Loucy (cell line): ENCODE measurements around the gene PIGK.

ENCODE experiments used
- H2AFZ ChIP-seq: fragments of 200-600 bp; sonication (generic); 2 replicates; pipeline ENCODE4 v1.6.0; 2016; ENCODE audit warnings: antibody characterized with exemption, mild to moderate bottlenecking, low read length, moderate library complexity
- H3F3A ChIP-seq: fragments of 200-600 bp; 2 replicates; pipeline ENCODE4 v1.6.0; 2016; ENCODE audit warnings: antibody characterized with exemption, low read depth, mild to moderate bottlenecking
- H3K27me3 ChIP-seq: fragments of 200-600 bp; sonication (generic); 2 replicates; pipeline ENCODE4 v1.6.1; 2014; ENCODE audit warnings: low read length, mild to moderate bottlenecking; ENCODE audit not compliant: insufficient read depth, poor library complexity, severe bottlenecking
- H3K36me3 ChIP-seq: fragments of 200-600 bp; sonication (generic); 2 replicates; pipeline ENCODE4 v1.6.1; 2016; ENCODE audit warnings: low read length; ENCODE audit not compliant: insufficient read depth
- H3K4me1 ChIP-seq: fragments of 200-600 bp; sonication (generic); 2 replicates; pipeline ENCODE4 v1.5.1; 2014; ENCODE audit warnings: low read length, mild to moderate bottlenecking; ENCODE audit not compliant: insufficient read depth, poor library complexity, severe bottlenecking
- H3K4me2 ChIP-seq: fragments of 200-600 bp; sonication (generic); 2 replicates; pipeline ENCODE4 v1.6.0; 2014; ENCODE audit warnings: antibody characterized with exemption, low read length, low read depth, mild to moderate bottlenecking; ENCODE audit not compliant: poor library complexity, severe bottlenecking
- H3K4me3 ChIP-seq: fragments of 200-600 bp; sonication (generic); 2 replicates; pipeline ENCODE4 v1.5.1; 2014; ENCODE audit warnings: low read length, mild to moderate bottlenecking, mixed read lengths; ENCODE audit not compliant: poor library complexity, severe bottlenecking
- H3K79me2 ChIP-seq: fragments of 200-600 bp; sonication (generic); 2 replicates; pipeline ENCODE4 v1.6.1; 2014; ENCODE audit warnings: low read length; ENCODE audit not compliant: insufficient read depth
- H3K9ac ChIP-seq: fragments of 200-600 bp; sonication (generic); 2 replicates; pipeline ENCODE4 v1.6.0; 2014; ENCODE audit warnings: mild to moderate bottlenecking, low read depth, low read length, moderate library complexity; ENCODE audit not compliant: poor library complexity, severe bottlenecking
- H3K9me2 ChIP-seq: fragments of 200-600 bp; sonication (generic); replicated peaks from 2 replicates; pipeline ENCODE4 v1.6.1; 2016; ENCODE audit warnings: low read depth, low read length, mixed read lengths
- H3K9me3 ChIP-seq: fragments of 200-600 bp; sonication (generic); 2 replicates; pipeline ENCODE4 v1.6.1; 2014; ENCODE audit warnings: mild to moderate bottlenecking, antibody characterized with exemption, low read length, low read depth; ENCODE audit not compliant: insufficient read depth
- H4K20me1 ChIP-seq: fragments of 200-600 bp; sonication (generic); 2 replicates; pipeline ENCODE4 v1.6.0; 2014; ENCODE audit warnings: antibody characterized with exemption, low read length, mild to moderate bottlenecking; ENCODE audit not compliant: insufficient read depth, poor library complexity, severe bottlenecking
- EZH2phosphoT487 ChIP-seq: fragments of 200-600 bp; IDR thresholded peaks from 2 replicates; pipeline ENCODE4 v1.6.1; 2018; ENCODE audit warnings: antibody characterized with exemption, mild to moderate bottlenecking, moderate library complexity, borderline replicate concordance
- TF ChIP-seq, protein P1 (sequence below): fragments of 200-600 bp; sonication (generic); conservative IDR thresholded peaks from 2 replicates; pipeline ENCODE4 v1.5.1; 2014; ENCODE audit warnings: mild to moderate bottlenecking, antibody characterized with exemption, low read length

Gene PIGK

DNA sequence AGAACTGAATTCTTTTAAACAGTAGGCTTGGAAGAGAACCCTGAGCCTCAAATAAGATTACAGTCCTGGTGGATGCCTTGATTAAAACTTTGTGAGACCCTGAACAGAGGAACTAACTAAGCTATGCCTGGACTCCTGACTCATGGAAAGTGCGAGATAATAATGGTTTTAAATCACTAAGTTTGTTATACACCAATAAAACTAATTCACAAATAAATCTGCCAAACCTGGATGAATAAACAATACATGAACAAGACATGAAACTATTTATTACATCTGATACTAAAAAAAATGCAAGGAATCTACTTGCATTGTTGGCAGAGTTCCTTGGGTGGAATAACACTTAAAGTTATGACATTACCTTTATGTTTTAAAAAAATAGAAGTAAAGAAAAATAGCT is 118.4 kb downstream of the PIGK start:
- no peak for TF ChIP-seq EZH2phosphoT487
- Histone ChIP-seq H3K79me2 (no peaks in the 10 kb centered on the region), H3K36me3 (no peaks in the 10 kb centered on the region), H3K9ac (no peak overlapping the region), H3K9me3 (no peaks in the 10 kb centered on the region), H4K20me1 (no peaks in the 10 kb centered on the region), H3K9me2 (no peaks in the 10 kb centered on the region), H2AFZ (no peak overlapping the region), H3K27me3 (no peaks in the 10 kb centered on the region), H3K4me3 (no peak overlapping the region), H3K4me1 (no peaks in the 10 kb centered on the region), H3F3A (no peaks in the 10 kb centered on the region), H3K4me2 (no peak overlapping the region)

DNA sequence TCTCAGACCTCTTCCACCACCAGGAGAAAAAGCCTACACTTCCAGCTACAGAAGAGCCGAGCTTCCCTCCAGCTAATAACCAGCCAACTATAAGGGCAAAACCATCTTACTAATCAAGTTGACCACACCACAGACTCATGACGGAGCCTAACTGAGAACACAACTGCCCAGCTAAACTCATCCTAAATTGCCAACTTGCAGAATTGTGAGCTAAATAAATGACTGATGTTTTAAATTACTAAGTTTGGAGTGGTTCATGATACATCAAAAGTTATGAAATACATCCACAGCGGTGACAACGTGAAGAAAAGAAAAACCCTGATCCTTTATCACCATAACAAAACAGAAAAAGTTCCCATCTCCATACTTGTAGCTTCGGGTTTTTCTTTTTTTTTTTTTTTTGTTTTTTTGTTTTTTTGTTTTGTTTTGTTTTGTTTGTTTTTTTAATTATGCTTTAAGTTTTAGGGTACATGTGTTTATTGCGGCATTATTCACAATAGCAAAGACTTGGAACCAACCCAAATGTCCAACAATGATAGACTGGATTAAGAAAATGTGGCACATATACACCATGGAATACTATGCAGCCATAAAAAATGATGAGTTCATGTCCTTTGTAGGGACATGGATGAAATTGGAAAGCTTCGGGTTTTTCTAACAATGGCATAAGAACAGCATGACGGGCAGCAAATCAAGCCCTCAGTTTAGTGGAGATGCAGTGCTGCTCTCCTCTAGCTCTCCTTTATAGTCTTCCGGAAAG is 122.6 kb downstream of the PIGK start:
- no peak overlapping the region for H3K4me3 ChIP-seq
- H3K4me2 ChIP-seq: no peak overlapping the region
- H3K79me2 ChIP-seq: no peaks in the 10 kb centered on the region
- no peaks in the 10 kb centered on the region for H4K20me1 ChIP-seq
- no peaks in the 10 kb centered on the region for H3K9me3 ChIP-seq
- H3K9me2 ChIP-seq: no peaks in the 10 kb centered on the region
- H3K36me3 ChIP-seq: no peaks in the 10 kb centered on the region
- TF ChIP-seq, protein P1, sequence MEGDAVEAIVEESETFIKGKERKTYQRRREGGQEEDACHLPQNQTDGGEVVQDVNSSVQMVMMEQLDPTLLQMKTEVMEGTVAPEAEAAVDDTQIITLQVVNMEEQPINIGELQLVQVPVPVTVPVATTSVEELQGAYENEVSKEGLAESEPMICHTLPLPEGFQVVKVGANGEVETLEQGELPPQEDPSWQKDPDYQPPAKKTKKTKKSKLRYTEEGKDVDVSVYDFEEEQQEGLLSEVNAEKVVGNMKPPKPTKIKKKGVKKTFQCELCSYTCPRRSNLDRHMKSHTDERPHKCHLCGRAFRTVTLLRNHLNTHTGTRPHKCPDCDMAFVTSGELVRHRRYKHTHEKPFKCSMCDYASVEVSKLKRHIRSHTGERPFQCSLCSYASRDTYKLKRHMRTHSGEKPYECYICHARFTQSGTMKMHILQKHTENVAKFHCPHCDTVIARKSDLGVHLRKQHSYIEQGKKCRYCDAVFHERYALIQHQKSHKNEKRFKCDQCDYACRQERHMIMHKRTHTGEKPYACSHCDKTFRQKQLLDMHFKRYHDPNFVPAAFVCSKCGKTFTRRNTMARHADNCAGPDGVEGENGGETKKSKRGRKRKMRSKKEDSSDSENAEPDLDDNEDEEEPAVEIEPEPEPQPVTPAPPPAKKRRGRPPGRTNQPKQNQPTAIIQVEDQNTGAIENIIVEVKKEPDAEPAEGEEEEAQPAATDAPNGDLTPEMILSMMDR: no peak
- no peak for TF ChIP-seq EZH2phosphoT487
- H3K4me1 ChIP-seq: no peaks in the 10 kb centered on the region
- H3F3A ChIP-seq: no peaks in the 10 kb centered on the region
- no peak overlapping the region for H3K9ac ChIP-seq
- no peak overlapping the region for H2AFZ ChIP-seq
- H3K27me3 ChIP-seq: no peaks in the 10 kb centered on the region

DNA sequence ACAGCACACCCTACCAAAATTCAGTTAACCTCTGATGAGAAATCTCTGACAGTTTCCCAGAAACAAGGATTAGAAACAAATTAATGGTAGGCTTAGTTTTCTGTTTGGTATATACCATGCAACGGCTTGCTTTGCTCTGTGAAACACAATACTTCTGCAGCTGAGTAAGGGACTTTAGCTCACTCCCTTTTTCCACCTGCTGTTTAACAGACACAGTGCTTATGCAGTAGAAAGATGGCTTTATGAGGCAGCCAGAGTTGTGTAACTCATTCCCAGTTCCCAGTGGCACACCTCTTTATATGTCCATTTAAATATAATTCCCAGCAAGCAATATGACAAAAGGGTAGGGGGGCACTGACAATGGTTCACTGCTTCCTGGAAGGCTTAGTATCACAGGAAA is 124.0 kb downstream of the PIGK start:
- Histone ChIP-seq H3K4me2 (no peak overlapping the region), H3K9me2 (no peaks in the 10 kb centered on the region), H3K79me2 (no peaks in the 10 kb centered on the region), H3K4me3 (no peak overlapping the region), H2AFZ (no peak overlapping the region), H3K9ac (no peak overlapping the region), H3K4me1 (no peaks in the 10 kb centered on the region), H3F3A (no peaks in the 10 kb centered on the region), H3K9me3 (no peaks in the 10 kb centered on the region), H3K36me3 (no peaks in the 10 kb centered on the region), H3K27me3 (no peaks in the 10 kb centered on the region), H4K20me1 (no peaks in the 10 kb centered on the region)
- no peak for TF ChIP-seq EZH2phosphoT487

DNA sequence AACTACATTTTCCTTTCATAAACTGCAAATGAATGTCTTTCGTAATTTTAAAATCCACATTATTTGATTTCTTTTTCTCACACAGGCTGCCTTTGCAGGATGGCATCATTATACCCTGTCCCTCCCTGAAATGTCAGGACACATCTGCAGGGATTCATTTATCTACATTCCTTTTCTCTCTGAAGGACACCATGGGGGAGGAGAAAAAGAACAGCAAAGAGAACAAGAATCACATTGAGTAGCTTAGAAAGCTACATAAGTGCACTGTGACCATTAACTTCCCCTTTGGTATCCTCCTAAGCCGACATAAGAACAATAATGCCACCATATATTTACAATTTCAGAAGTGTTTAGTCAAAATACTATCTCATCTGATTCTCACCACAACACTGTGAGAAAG is 129.5 kb downstream of the PIGK start:
- Histone ChIP-seq H3F3A (no peaks in the 10 kb centered on the region), H3K36me3 (no peaks in the 10 kb centered on the region), H3K9me2 (no peaks in the 10 kb centered on the region), H4K20me1 (no peaks in the 10 kb centered on the region), H3K9me3 (no peaks in the 10 kb centered on the region), H3K27me3 (no peaks in the 10 kb centered on the region), H3K4me1 (no peaks in the 10 kb centered on the region), H3K79me2 (no peaks in the 10 kb centered on the region), H3K4me2 (no peak overlapping the region), H3K4me3 (no peak overlapping the region), H3K9ac (no peak overlapping the region), H2AFZ (no peak overlapping the region)
- TF ChIP-seq, protein P1: no peak
- TF ChIP-seq EZH2phosphoT487: no peak
